H9 (cell line): ENCODE measurements around the gene OS9. TPM values are rescaled to one million over a fixed set of nuclear protein-coding genes. Genes with fewer than 3 reads are reported as not detected.
"Not testable (repeated sequence)": the region's sequence is repeated elsewhere in the genome, so short reads cannot be mapped to it uniquely, and the experiment has no call there.

Experiments used
- DNase-seq: peaks from one replicate; pipeline ENCODE4 v3.0.0-alpha.2; 2017
- H2AFZ ChIP-seq: one replicate; pipeline ENCODE4 v1.6.1; 2013; ENCODE audit warnings: mild to moderate bottlenecking, low read length, control low read depth, moderate library complexity
- H2AK5ac ChIP-seq: 2 replicates; pipeline ENCODE4 v1.6.1; 2013; ENCODE audit warnings: low read length, control low read depth, mixed read lengths; ENCODE audit not compliant: insufficient read length
- H2BK120ac ChIP-seq: one replicate; pipeline ENCODE4 v1.6.1; 2013; ENCODE audit warnings: low read depth, mild to moderate bottlenecking, low read length, control low read depth, inconsistent platforms; ENCODE audit not compliant: poor library complexity, severe bottlenecking
- H2BK12ac ChIP-seq: 2 replicates; pipeline ENCODE4 v1.6.1; 2013; ENCODE audit warnings: low read length, control low read depth, mixed read lengths, low read depth; ENCODE audit not compliant: insufficient read length
- H2BK15ac ChIP-seq: 2 replicates; pipeline ENCODE4 v1.6.1; 2013; ENCODE audit warnings: low read depth, low read length, control low read depth
- H2BK20ac ChIP-seq: one replicate; pipeline ENCODE4 v1.6.1; 2013; ENCODE audit warnings: low read depth, mild to moderate bottlenecking, low read length, control low read depth, inconsistent platforms; ENCODE audit not compliant: poor library complexity, severe bottlenecking
- H2BK5ac ChIP-seq: 2 replicates; pipeline ENCODE4 v1.6.1; 2013; ENCODE audit warnings: low read length, control low read depth, mixed read lengths; ENCODE audit not compliant: insufficient read length
- H3K14ac ChIP-seq: 2 replicates; pipeline ENCODE4 v1.6.1; 2013; ENCODE audit warnings: low read length, control low read depth; ENCODE audit not compliant: insufficient read depth
- H3K18ac ChIP-seq: 2 replicates; pipeline ENCODE4 v1.6.1; 2013; ENCODE audit warnings: low read depth, mild to moderate bottlenecking, mixed read lengths, low read length, control low read depth; ENCODE audit not compliant: insufficient read length
- H3K23ac ChIP-seq: 2 replicates; pipeline ENCODE4 v1.6.1; 2013; ENCODE audit warnings: low read length, control low read depth, mixed read lengths, low read depth; ENCODE audit not compliant: insufficient read length
- H3K23me2 ChIP-seq: 2 replicates; pipeline ENCODE4 v1.6.1; 2013; ENCODE audit warnings: low read depth, mild to moderate bottlenecking, mixed read lengths, low read length, control low read depth; ENCODE audit not compliant: insufficient read length, poor library complexity, severe bottlenecking
- H3K27ac ChIP-seq: 2 replicates; pipeline ENCODE4 v1.5.1; 2013; ENCODE audit warnings: low read length, control low read depth, mixed read lengths, low read depth; ENCODE audit not compliant: insufficient read length
- H3K27me3 ChIP-seq: 2 replicates; pipeline ENCODE4 v1.6.1; 2013; ENCODE audit warnings: low read length, control low read depth, inconsistent platforms; ENCODE audit not compliant: insufficient read depth
- H3K4ac ChIP-seq: 2 replicates; pipeline ENCODE4 v1.6.1; 2013; ENCODE audit warnings: low read depth, mild to moderate bottlenecking, control low read depth, inconsistent platforms, low read length, moderate library complexity
- H3K4me1 ChIP-seq: 2 replicates; pipeline ENCODE4 v1.6.1; 2013; ENCODE audit warnings: low read length, control low read depth, inconsistent platforms; ENCODE audit not compliant: insufficient read depth
- H3K4me2 ChIP-seq: 2 replicates; pipeline ENCODE4 v1.6.1; 2013; ENCODE audit warnings: low read length, control low read depth, mixed read lengths; ENCODE audit not compliant: insufficient read length, insufficient read depth
- H3K56ac ChIP-seq: 2 replicates; pipeline ENCODE4 v1.6.1; 2013; ENCODE audit warnings: low read depth, mild to moderate bottlenecking, mixed read lengths, low read length, control low read depth; ENCODE audit not compliant: insufficient read length
- H3K79me1 ChIP-seq: 2 replicates; pipeline ENCODE4 v1.6.1; 2013; ENCODE audit warnings: low read depth, mild to moderate bottlenecking, moderate library complexity, low read length, control low read depth, inconsistent platforms; ENCODE audit not compliant: insufficient read depth, poor library complexity, severe bottlenecking
- H3K79me2 ChIP-seq: 2 replicates; pipeline ENCODE4 v1.6.1; 2013; ENCODE audit warnings: low read length, control low read depth, inconsistent platforms; ENCODE audit not compliant: insufficient read depth
- H3K9ac ChIP-seq: 2 replicates; pipeline ENCODE4 v1.6.1; 2013; ENCODE audit warnings: low read length, control low read depth, mixed read lengths; ENCODE audit not compliant: insufficient read length; ENCODE audit errors: extremely low read depth
- H3K9me3 ChIP-seq: one replicate; pipeline ENCODE4 v1.6.1; 2013; ENCODE audit warnings: low read depth, low read length, inconsistent platforms; ENCODE audit not compliant: control insufficient read depth
- H3T11ph ChIP-seq: one replicate; pipeline ENCODE4 v1.6.1; 2013; ENCODE audit warnings: mild to moderate bottlenecking, low read length, control low read depth, inconsistent platforms
- H4K20me1 ChIP-seq: one replicate; pipeline ENCODE4 v1.6.1; 2013; ENCODE audit not compliant: control insufficient read depth, insufficient read length, insufficient read depth
- H4K5ac ChIP-seq: 2 replicates; pipeline ENCODE4 v1.6.1; 2013; ENCODE audit warnings: low read depth, mild to moderate bottlenecking, mixed read lengths, low read length, control low read depth; ENCODE audit not compliant: insufficient read length
- H4K8ac ChIP-seq: replicated peaks from 2 replicates; pipeline ENCODE4 v1.6.1; 2013; ENCODE audit warnings: low read length, control low read depth, mixed read lengths, low read depth; ENCODE audit not compliant: insufficient read length
- H4K91ac ChIP-seq: 2 replicates; pipeline ENCODE4 v1.6.1; 2013; ENCODE audit warnings: low read depth, mild to moderate bottlenecking, moderate library complexity, mixed read lengths, low read length, control low read depth; ENCODE audit not compliant: insufficient read length
- H3K27ac Mint-ChIP-seq, 3 experiments: 2 replicates in 2 of 3; 3 replicates in 1 of 3; pipeline ENCODE4 v1.8.0; 2020 to 2021; ENCODE audit warnings: mixed read lengths in 3 of 3, mild to moderate bottlenecking in 1 of 3, moderate library complexity in 1 of 3
- H3K27me3 Mint-ChIP-seq: 2 replicates; pipeline ENCODE4 v1.8.0; 2021; ENCODE audit warnings: low read depth, mild to moderate bottlenecking, moderate library complexity, mixed read lengths
- H3K36me3 Mint-ChIP-seq, 3 experiments: 2 replicates in 2 of 3; 3 replicates in 1 of 3; pipeline ENCODE4 v1.8.0; 2020 to 2021; ENCODE audit warnings: low read depth in 3 of 3, mixed read lengths in 3 of 3; ENCODE audit not compliant: insufficient read depth in 1 of 3
- H3K4me1 Mint-ChIP-seq, 2 experiments: 2 replicates each; pipeline ENCODE4 v1.8.0; 2020; ENCODE audit warnings: mixed read lengths in 2 of 2
- H3K4me3 Mint-ChIP-seq, 2 experiments: 2 replicates in 1 of 2; 3 replicates in 1 of 2; pipeline ENCODE4 v1.8.0; 2020 to 2021; ENCODE audit warnings: mild to moderate bottlenecking in 2 of 2, mixed read lengths in 2 of 2, moderate library complexity in 1 of 2
- H3K9me3 Mint-ChIP-seq, 2 experiments: 2 replicates in 1 of 2; 3 replicates in 1 of 2; pipeline ENCODE4 v1.8.0; 2020; ENCODE audit warnings: mild to moderate bottlenecking in 2 of 2, mixed read lengths in 2 of 2, moderate library complexity in 1 of 2
- CTCF ChIP-seq: fragments of 200-600 bp; sonication (generic); conservative IDR thresholded peaks from 3 replicates; pipeline ENCODE4 v1.8.0; 2021; ENCODE audit warnings: antibody characterized with exemption, mild to moderate bottlenecking
- WGBS: extraction: QIAGEN DNeasy Blood & Tissue Kit; methylation state at CpG from one replicate; pipeline ENCODE4 v1.1.7; 2013; ENCODE audit warnings: missing lambda C conversion rate, low lambda C conversion rate, mixed read lengths; ENCODE audit not compliant: insufficient read length; ENCODE audit errors: extremely low coverage; 5-methylcytosine and 5-hydroxymethylcytosine counted together
- long read RNA-seq: library from polyadenylated mRNA; unstranded; transcript quantifications from one replicate; pipeline ENCODE4 v2.0.0, GENCODE V29; 2020
- total RNA-seq: library from RNA; stranded (reverse); gene quantifications from 2 replicates; pipeline ENCODE4 v1.2.1, GENCODE V29; 2021

OS9 gene
- 111 and 112 TPM in 2 replicates for total RNA-seq
- long read RNA-seq, transcript OS9-220 (14 exons, 2,135 nt): major isoform, 373 of 1,040 reads
- long read RNA-seq, transcript OS9-202 (15 exons, 2,691 nt): minor isoform, 292 of 1,040 reads
- long read RNA-seq, transcript OS9-201 (14 exons, 2,505 nt): minor isoform, 153 of 1,040 reads
- long read RNA-seq, transcript OS9-203 (14 exons, 2,457 nt): minor isoform, 10 of 1,040 reads
- long read RNA-seq, partial matches to known transcripts: 39 of 1,040 reads
- long read RNA-seq, other reads (novel, unspliced or antisense): 166 of 1,040 reads

DNA sequence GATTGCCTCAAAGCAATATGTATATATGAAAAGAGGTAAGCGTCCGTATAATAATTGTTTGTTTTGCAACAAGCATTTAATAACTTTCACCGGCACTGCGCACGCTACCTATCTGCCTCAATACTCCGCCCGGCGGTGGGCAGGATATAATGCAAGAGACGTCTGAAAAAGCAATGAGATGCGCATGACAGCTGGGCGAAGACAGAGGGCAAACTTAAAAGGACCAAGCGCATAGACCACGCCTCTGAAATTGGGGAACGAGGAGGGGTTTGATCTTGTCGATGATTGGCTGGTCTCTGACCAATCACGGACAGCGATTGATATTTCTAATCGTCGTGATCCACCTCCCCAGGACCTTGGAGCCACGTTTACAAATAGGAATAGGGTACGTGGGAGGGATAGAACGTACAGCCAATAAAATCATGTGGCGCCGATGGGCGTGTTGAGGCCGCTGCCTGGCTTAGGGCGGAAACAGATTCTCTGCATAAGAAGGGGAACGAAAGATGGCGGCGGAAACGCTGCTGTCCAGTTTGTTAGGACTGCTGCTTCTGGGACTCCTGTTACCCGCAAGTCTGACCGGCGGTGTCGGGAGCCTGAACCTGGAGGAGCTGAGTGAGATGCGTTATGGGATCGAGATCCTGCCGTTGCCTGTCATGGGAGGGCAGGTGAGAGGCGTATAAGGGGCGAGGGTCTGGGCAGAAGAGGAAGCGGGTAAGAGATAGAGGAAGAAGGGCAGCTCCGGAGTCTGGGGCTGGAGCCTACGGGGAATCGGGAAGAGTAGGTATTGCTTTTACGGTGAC, at the start of gene OS9:
TSS of gene OS9 (plus strand) at position 474 of the 800 bp plus-strand sequence. CDS start at position 504, 30 bp downstream.
- Histone ChIP-seq H2BK5ac (no peak within 1 kb of the TSS), H2BK12ac (no peak within 1 kb of the TSS), H4K8ac (no peak within 1 kb of the TSS), H3K9ac (peak within 1 kb of the TSS; percentile 87), H2BK20ac (no peak within 1 kb of the TSS), H4K5ac (no peak within 1 kb of the TSS), H3K56ac (no peak within 1 kb of the TSS), H3K79me2 (no peaks in the 10 kb centered on the region), H2BK15ac (no peak within 1 kb of the TSS), H3K9me3 (no peaks in the 10 kb centered on the region), H3K18ac (peak within 1 kb of the TSS; percentile 69), H2AFZ (no peak within 1 kb of the TSS), H3K23me2 (peaks cover 4% of the 10 kb centered on the region), H3K27ac (no peak within 1 kb of the TSS), H3T11ph (no peak within 1 kb of the TSS), H2AK5ac (no peak within 1 kb of the TSS), H2BK120ac (no peak within 1 kb of the TSS), H3K23ac (no peak within 1 kb of the TSS), H4K91ac (no peak within 1 kb of the TSS), H3K27me3 (no peaks in the 10 kb centered on the region), H4K20me1 (no peaks in the 10 kb centered on the region), H3K4ac (no peak within 1 kb of the TSS), H3K4me2 (peak within 1 kb of the TSS; percentile 77), H3K4me1 (no peaks in the 10 kb centered on the region), H3K14ac (no peak within 1 kb of the TSS; the same call in 1 of the 2 replicates), H3K79me1 (no peaks in the 10 kb centered on the region)
- Mint-ChIP-seq H3K36me3 (peaks cover 2 to 20% (median 16%) of the 10 kb centered on the region in 3 experiments; a peak in 6 of 7 replicates), H3K4me1 (no peaks in the 10 kb centered on the region), H3K27me3 (peaks cover 11% of the 10 kb centered on the region), H3K4me3 (no peak within 1 kb of the TSS), H3K9me3 (peaks cover 0 to 4% of the 10 kb centered on the region in 2 experiments; a peak in 4 of 5 replicates), H3K27ac (no peak within 1 kb of the TSS)
- no CpG with 5 or more reads among the region's 45 CpGs for WGBS
- peak; percentile 100 for DNase-seq
- TF ChIP-seq CTCF: peak; percentile 77

DNA sequence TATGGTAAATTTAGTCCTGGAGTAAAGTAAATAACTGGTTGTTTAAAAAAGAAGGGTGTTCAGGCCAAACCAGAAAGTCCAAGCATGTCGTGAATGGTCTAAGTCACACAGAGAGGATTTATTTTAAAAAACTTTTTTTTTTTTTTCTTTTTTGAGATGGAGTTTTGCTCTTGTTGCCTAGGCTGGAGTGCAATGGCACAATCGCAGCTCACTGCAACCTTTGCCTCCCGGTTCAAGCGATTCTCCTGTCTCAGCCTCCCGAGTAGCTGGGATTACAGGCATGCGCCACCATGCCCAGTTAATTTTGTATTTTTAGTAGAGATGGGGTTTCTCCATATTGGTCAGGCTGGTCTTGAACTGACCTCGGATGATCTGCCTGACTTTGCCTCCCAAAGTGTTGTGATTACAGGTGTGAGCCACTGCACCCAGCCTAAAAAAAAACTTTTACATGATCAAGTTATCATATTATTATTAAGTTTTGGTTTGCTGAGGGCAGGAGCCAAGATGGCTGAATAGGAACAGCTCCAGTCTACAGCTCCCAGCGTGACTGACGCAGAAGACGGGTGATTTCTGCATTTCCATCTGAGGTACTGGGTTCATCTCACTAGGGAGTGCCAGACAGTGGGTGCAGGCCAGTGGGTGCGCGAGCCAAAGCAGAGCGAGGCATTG, 47.8 kb upstream of the OS9 start:
- not testable (repeated sequence) for H3K27ac Mint-ChIP-seq, H2BK15ac ChIP-seq, H2BK120ac ChIP-seq, H3T11ph ChIP-seq, H3K56ac ChIP-seq, H3K36me3 Mint-ChIP-seq, H3K27ac ChIP-seq, H3K9ac ChIP-seq, H3K23ac ChIP-seq, H2BK12ac ChIP-seq, H2AK5ac ChIP-seq, H2BK5ac ChIP-seq, H2AFZ ChIP-seq, H3K18ac ChIP-seq, H3K27me3 ChIP-seq, H3K4me1 ChIP-seq, H3K4me3 Mint-ChIP-seq, H2BK20ac ChIP-seq, H3K79me1 ChIP-seq, H3K23me2 ChIP-seq, H3K9me3 ChIP-seq, H3K27me3 Mint-ChIP-seq, H4K20me1 ChIP-seq, H3K4ac ChIP-seq, H4K91ac ChIP-seq, DNase-seq, H3K14ac ChIP-seq, H3K4me2 ChIP-seq, H4K8ac ChIP-seq, H4K5ac ChIP-seq, H3K79me2 ChIP-seq
- no CpG with 5 or more reads among the region's 13 CpGs for WGBS
- Mint-ChIP-seq H3K4me1 (peaks cover 12% of the 10 kb centered on the region in 2 experiments), H3K9me3 (peaks cover 37 to 38% of the 10 kb centered on the region in 2 experiments)
